ENCODE data around the gene TDRD6. TPM values are rescaled to one million over a fixed set of nuclear protein-coding genes. Genes with fewer than 3 reads are reported as not detected.

TDRD6 gene
- 1 to 10 TPM in 1 of 4 donors, under 1 TPM in 3; 0.51 to 2.1 (median 0.82) TPM for total RNA-seq

- TF ChIP-seq, protein P1, sequence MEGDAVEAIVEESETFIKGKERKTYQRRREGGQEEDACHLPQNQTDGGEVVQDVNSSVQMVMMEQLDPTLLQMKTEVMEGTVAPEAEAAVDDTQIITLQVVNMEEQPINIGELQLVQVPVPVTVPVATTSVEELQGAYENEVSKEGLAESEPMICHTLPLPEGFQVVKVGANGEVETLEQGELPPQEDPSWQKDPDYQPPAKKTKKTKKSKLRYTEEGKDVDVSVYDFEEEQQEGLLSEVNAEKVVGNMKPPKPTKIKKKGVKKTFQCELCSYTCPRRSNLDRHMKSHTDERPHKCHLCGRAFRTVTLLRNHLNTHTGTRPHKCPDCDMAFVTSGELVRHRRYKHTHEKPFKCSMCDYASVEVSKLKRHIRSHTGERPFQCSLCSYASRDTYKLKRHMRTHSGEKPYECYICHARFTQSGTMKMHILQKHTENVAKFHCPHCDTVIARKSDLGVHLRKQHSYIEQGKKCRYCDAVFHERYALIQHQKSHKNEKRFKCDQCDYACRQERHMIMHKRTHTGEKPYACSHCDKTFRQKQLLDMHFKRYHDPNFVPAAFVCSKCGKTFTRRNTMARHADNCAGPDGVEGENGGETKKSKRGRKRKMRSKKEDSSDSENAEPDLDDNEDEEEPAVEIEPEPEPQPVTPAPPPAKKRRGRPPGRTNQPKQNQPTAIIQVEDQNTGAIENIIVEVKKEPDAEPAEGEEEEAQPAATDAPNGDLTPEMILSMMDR (IDR thresholded peaks at IDR 0.05; ENCODE audit: low read depth) = no peak
These were observed at the start of gene TDRD6 for GRCh38 chr6:46687619-46688097. Gene TDRD6 (plus strand): TSS chr6:46687885. CDS start chr6:46688129, 244 bp downstream.

DNA sequence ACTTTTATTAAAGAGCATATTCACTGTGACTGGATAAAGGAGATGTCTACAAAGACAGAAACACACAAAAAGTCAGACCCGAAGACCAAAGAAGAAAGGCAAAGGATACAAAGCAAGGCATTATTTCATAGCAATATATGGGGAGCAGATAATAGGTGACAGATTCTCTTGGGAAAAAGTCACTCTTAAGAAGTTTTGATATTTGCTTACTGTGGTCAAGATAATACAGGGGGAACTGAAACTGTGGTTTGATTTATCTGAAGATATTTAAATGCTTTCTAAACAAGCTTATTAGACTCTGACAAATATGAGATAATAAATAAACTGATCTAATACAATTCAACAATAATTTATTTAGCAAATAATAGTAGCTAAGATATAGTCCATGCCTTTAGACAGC lies 49.8 kb upstream of the TDRD6 start:
- TF ChIP-seq, protein P1 (IDR thresholded peaks at IDR 0.05; ENCODE audit: low read depth) = no peak

- TF ChIP-seq, protein P1 (IDR thresholded peaks at IDR 0.05; ENCODE audit: low read depth) = no peak
These were observed 49.0 kb upstream of the TDRD6 start for GRCh38 chr6:46638650-46639049.

DNA sequence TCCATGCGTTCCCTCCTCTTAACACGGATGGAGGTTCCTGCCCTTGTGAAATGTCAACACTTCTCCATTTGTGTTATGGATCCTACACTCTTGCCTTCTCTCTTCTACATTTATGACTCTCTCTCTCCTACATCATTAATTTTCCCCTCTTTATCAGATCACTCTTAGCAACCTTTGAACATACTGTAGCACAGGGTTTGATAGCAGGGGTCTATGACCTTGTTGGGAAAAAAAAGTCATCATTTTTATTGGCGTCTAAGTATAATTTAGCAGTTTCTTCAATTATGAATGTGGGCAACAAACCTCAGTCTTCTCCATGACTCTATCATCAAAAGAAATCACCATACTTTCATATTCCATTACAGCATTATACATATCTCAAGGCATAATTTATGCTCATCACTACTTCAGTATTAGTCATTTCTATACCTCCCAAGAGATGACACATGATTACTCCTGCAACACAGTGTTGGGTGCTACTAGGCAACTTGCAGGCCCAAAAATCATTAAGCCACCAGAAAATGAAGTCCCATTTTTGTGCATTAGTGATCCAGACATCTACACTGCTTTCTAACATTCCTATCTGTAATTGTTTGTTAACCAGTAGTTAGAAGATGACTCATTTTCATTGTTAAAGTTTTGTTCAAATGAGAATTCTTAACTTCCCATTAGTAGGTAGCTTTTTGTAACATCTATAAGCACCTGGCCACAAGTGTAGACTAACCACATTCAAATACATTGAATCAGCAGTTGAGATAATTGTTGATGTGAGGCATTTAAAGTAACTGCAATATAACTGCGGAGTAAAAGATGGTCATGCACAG lies 44.5 kb upstream of the TDRD6 start:
- TF ChIP-seq, protein P1 (IDR thresholded peaks at IDR 0.05; ENCODE audit: low read depth) = no peak

GRCh38 chr6:46645265-46645664 lies 42.4 kb upstream of the TDRD6 start:
- TF ChIP-seq, protein P1 (IDR thresholded peaks at IDR 0.05; ENCODE audit: low read depth) = no peak

DNA sequence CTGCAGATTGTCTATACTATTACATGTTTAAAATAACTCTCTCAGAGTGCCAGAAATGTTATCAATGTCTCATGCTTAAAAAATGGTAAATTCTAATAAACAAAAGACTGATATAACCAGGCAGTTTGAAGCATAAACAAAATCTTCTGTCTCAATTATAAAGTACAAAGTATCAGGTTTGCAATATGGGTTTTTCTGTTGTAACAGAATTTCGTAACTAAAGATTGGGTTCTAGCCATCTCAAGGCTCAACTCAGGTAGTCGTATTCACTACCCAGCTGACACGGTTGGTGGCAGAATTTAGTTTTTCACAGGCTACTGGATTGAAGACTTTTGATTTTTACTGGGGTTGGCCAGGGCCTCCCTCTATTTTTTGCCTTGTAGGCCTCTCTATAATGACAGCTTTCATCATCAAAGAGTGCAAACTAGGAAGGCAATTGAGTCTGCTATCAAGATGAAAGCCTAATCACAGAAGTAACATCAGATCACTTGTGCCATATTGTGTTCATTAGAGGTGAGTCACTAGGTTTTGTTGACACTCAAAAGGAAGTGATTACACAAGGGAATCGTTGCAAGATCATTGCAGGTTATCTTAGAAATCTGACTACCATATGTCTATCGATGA lies 38.7 kb upstream of the TDRD6 start:
- TF ChIP-seq, protein P1 (IDR thresholded peaks at IDR 0.05; ENCODE audit: low read depth) = no peak

DNA sequence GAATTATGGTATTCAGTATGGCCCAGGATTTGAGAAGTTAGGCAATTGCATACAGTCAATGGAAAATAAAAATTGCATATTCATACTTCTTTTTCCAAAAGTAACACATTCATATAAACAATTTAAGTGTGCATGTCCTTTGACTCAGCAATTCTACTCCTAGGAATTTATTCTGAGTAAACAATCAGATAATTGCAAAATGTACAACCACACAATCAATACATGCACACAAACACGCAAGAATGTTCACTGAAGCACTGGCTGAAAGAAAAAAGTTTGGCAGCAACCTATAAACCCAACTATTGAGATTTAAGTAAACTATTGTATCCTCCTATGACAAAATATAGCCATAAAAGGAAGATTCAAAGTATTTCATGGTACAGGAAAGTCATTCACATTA lies 36.7 kb upstream of the TDRD6 start:
- TF ChIP-seq, protein P1 (IDR thresholded peaks at IDR 0.05; ENCODE audit: low read depth) = no peak

All from subcutaneous adipose tissue (tissue), 4 donors.